Measurements from ENCODE around the gene TCP11.

Gene TCP11

GRCh38 chr6:35072698-35073055, 68.5 kb downstream of the TCP11 start:
- Histone ChIP-seq H3K36me3 (ENCODE audit: control insufficient read depth, insufficient read depth, low read length) (peaks cover 24% of the 10 kb centered on the region), H3K4me1 (ENCODE audit: control insufficient read depth, insufficient read depth, low read length, poor library complexity, severe bottlenecking) (no peaks in the 10 kb centered on the region), H3K4me3 (ENCODE audit: extremely low read depth, insufficient read depth, low read length, poor library complexity, severe bottlenecking) (no peak overlapping the region), H3K9me3 (ENCODE audit: control insufficient read depth, low read length) (no peaks in the 10 kb centered on the region), H3K27ac (ENCODE audit: low read depth, low read length, severe bottlenecking) (no peak overlapping the region)
- 89 to 100% methylated on average over 8 to 9 of the region's 9 CpGs for WGBS, 2 experiments (ENCODE audit: insufficient coverage in 2 of 2)

GRCh38 chr6:35072051-35072697, 69.0 kb downstream of the TCP11 start:
- Histone ChIP-seq H3K4me3 (ENCODE audit: extremely low read depth, insufficient read depth, low read length, poor library complexity, severe bottlenecking) (no peak overlapping the region), H3K4me1 (ENCODE audit: control insufficient read depth, insufficient read depth, low read length, poor library complexity, severe bottlenecking) (no peaks in the 10 kb centered on the region), H3K27ac (ENCODE audit: low read depth, low read length, severe bottlenecking) (no peak overlapping the region), H3K36me3 (ENCODE audit: control insufficient read depth, insufficient read depth, low read length) (peaks cover 28% of the 10 kb centered on the region), H3K9me3 (ENCODE audit: control insufficient read depth, low read length) (no peaks in the 10 kb centered on the region)
- whole genome bisulfite sequencing, 2 experiments (ENCODE audit: insufficient coverage in 2 of 2) = 73 to 90% methylated on average over 10 to 14 of the region's 15 CpGs

GRCh38 chr6:35071347-35071994, 69.7 kb downstream of the TCP11 start:
- Histone ChIP-seq H3K4me1 (ENCODE audit: control insufficient read depth, insufficient read depth, low read length, poor library complexity, severe bottlenecking) (no peaks in the 10 kb centered on the region), H3K4me3 (ENCODE audit: extremely low read depth, insufficient read depth, low read length, poor library complexity, severe bottlenecking) (no peak overlapping the region), H3K9me3 (ENCODE audit: control insufficient read depth, low read length) (no peaks in the 10 kb centered on the region), H3K27ac (ENCODE audit: low read depth, low read length, severe bottlenecking) (no peak overlapping the region), H3K36me3 (ENCODE audit: control insufficient read depth, insufficient read depth, low read length) (peaks cover 35% of the 10 kb centered on the region)
- WGBS, 2 experiments (ENCODE audit: insufficient coverage in 2 of 2) = 84 to 87% methylated on average over 8 to 12 of the region's 12 CpGs

- Histone ChIP-seq H3K4me1 (ENCODE audit: control insufficient read depth, insufficient read depth, low read length, poor library complexity, severe bottlenecking) (no peaks in the 10 kb centered on the region), H3K27ac (ENCODE audit: low read depth, low read length, severe bottlenecking) (no peak overlapping the region), H3K36me3 (ENCODE audit: control insufficient read depth, insufficient read depth, low read length) (peaks cover 43% of the 10 kb centered on the region), H3K4me3 (ENCODE audit: extremely low read depth, insufficient read depth, low read length, poor library complexity, severe bottlenecking) (no peak overlapping the region), H3K9me3 (ENCODE audit: control insufficient read depth, low read length) (no peaks in the 10 kb centered on the region)
- 94% methylated on average over 2 of the region's 2 CpGs; no CpG with 5 or more reads in 1 of the 2 experiments for WGBS, 2 experiments (ENCODE audit: insufficient coverage in 2 of 2)
These were observed 71.0 kb downstream of the TCP11 start for GRCh38 chr6:35070111-35070510.

- H3K36me3 ChIP-seq (ENCODE audit: control insufficient read depth, insufficient read depth, low read length) = peaks cover 38% of the 10 kb centered on the region
- 93 to 100% methylated on average over 2 of the region's 2 CpGs for WGBS, 2 experiments (ENCODE audit: insufficient coverage in 2 of 2)
These were observed 71.9 kb downstream of the TCP11 start for GRCh38 chr6:35069262-35069661.

GRCh38 chr6:35068644-35069043, 72.5 kb downstream of the TCP11 start:
- Histone ChIP-seq H3K9me3 (ENCODE audit: control insufficient read depth, low read length) (no peaks in the 10 kb centered on the region), H3K27ac (ENCODE audit: low read depth, low read length, severe bottlenecking) (no peak overlapping the region), H3K4me1 (ENCODE audit: control insufficient read depth, insufficient read depth, low read length, poor library complexity, severe bottlenecking) (no peaks in the 10 kb centered on the region), H3K4me3 (ENCODE audit: extremely low read depth, insufficient read depth, low read length, poor library complexity, severe bottlenecking) (no peak overlapping the region), H3K36me3 (ENCODE audit: control insufficient read depth, insufficient read depth, low read length) (peaks cover 37% of the 10 kb centered on the region)
- 82 to 88% methylated on average over 3 to 6 of the region's 7 CpGs for WGBS, 2 experiments (ENCODE audit: insufficient coverage in 2 of 2)

More at GRCh38 chr6:35069262-35069661, 71.9 kb downstream of the TCP11 start:
- Histone ChIP-seq H3K4me3 (ENCODE audit: extremely low read depth, insufficient read depth, low read length, poor library complexity, severe bottlenecking) (no peak overlapping the region), H3K9me3 (ENCODE audit: control insufficient read depth, low read length) (no peaks in the 10 kb centered on the region), H3K27ac (ENCODE audit: low read depth, low read length, severe bottlenecking) (no peak overlapping the region), H3K4me1 (ENCODE audit: control insufficient read depth, insufficient read depth, low read length, poor library complexity, severe bottlenecking) (no peaks in the 10 kb centered on the region)

GRCh38 chr6:35068206-35068605, 72.9 kb downstream of the TCP11 start:
- WGBS, 2 experiments (ENCODE audit: insufficient coverage in 2 of 2) = 77 to 84% methylated on average over 4 to 5 of the region's 9 CpGs
- Histone ChIP-seq H3K4me3 (ENCODE audit: extremely low read depth, insufficient read depth, low read length, poor library complexity, severe bottlenecking) (no peak overlapping the region), H3K4me1 (ENCODE audit: control insufficient read depth, insufficient read depth, low read length, poor library complexity, severe bottlenecking) (no peaks in the 10 kb centered on the region), H3K9me3 (ENCODE audit: control insufficient read depth, low read length) (no peaks in the 10 kb centered on the region), H3K36me3 (ENCODE audit: control insufficient read depth, insufficient read depth, low read length) (peaks cover 41% of the 10 kb centered on the region), H3K27ac (ENCODE audit: low read depth, low read length, severe bottlenecking) (no peak overlapping the region)

Data from mesodermal cell (in vitro differentiated cells).